Liver (tissue), 9 donors: Measurements from ENCODE around the gene AAGAB. TPM values are rescaled to one million over a fixed set of nuclear protein-coding genes. Genes with fewer than 3 reads are reported as not detected.

Source experiments
- DNase-seq: peaks from one replicate; pipeline ENCODE4 v3.0.0-alpha.2; 2017; ENCODE audit warnings: low spot score
- H3K27ac ChIP-seq, 2 donors: one replicate each; pipeline ENCODE4 v1.7.0; 2013; ENCODE audit warnings: inconsistent platforms in 2 of 2, low read length in 2 of 2, control low read depth in 1 of 2, low read depth in 1 of 2, mild to moderate bottlenecking in 1 of 2
- H3K27me3 ChIP-seq, 4 donors: one replicate each; pipeline versions ENCODE4 v1.6.1 to v1.7.0; 2013; ENCODE audit warnings: low read length in 3 of 4, inconsistent platforms in 1 of 4, mild to moderate bottlenecking in 1 of 4, moderate library complexity in 1 of 4; ENCODE audit not compliant: control insufficient read depth in 4 of 4, insufficient read depth in 4 of 4
- H3K36me3 ChIP-seq, 4 donors: one replicate each; pipeline versions ENCODE4 v1.6.1 to v1.7.0; 2013; ENCODE audit warnings: low read length in 3 of 4, mild to moderate bottlenecking in 3 of 4, low read depth in 1 of 4, moderate library complexity in 1 of 4; ENCODE audit not compliant: control insufficient read depth in 4 of 4, insufficient read depth in 3 of 4
- H3K4me1 ChIP-seq, 4 donors: one replicate each; pipeline versions ENCODE4 v1.6.1 to v1.7.0; 2013; ENCODE audit warnings: low read length in 3 of 4, mild to moderate bottlenecking in 3 of 4, moderate library complexity in 1 of 4; ENCODE audit not compliant: control insufficient read depth in 4 of 4, insufficient read depth in 4 of 4
- H3K4me3 ChIP-seq, 3 donors: one replicate each; pipeline versions ENCODE4 v1.6.1 to v1.7.0; 2013; ENCODE audit warnings: low read length in 3 of 3, control low read depth in 1 of 3, low read depth in 1 of 3, mild to moderate bottlenecking in 1 of 3
- H3K9ac ChIP-seq, 2 donors: one replicate each; pipeline ENCODE4 v1.7.0; 2013; ENCODE audit warnings: low read length in 2 of 2, mild to moderate bottlenecking in 2 of 2, moderate library complexity in 2 of 2, control low read depth in 1 of 2, low read depth in 1 of 2
- H3K9me3 ChIP-seq, 4 donors: one replicate each; pipeline versions ENCODE4 v1.6.1 to v1.7.0; 2013; ENCODE audit warnings: low read length in 3 of 4; ENCODE audit not compliant: control insufficient read depth in 4 of 4
- ATF3 ChIP-seq: IDR thresholded peaks from 2 replicates; pipeline ENCODE4 v1.6.1; 2016; ENCODE audit warnings: antibody characterized with exemption
- CTCF ChIP-seq: fragments of 150-350 bp; IDR thresholded peaks from 2 replicates; pipeline ENCODE4 v1.5.1; 2017; ENCODE audit warnings: improper control_type of control experiment, low read depth, low read length; ENCODE audit not compliant: missing input control
- EGR1 ChIP-seq, 2 donors: IDR thresholded peaks; 2 replicates each; pipeline ENCODE4 v1.6.1; 2016 to 2018; ENCODE audit warnings: antibody characterized with exemption in 2 of 2, low read depth in 2 of 2
- FOXA1 ChIP-seq: IDR thresholded peaks from 2 replicates; pipeline ENCODE4 v1.6.1; 2016; ENCODE audit warnings: antibody characterized with exemption
- FOXA2 ChIP-seq: IDR thresholded peaks from 2 replicates; pipeline ENCODE4 v1.6.1; 2016; ENCODE audit warnings: antibody characterized with exemption
- GABPA ChIP-seq, 2 donors: IDR thresholded peaks in 1 of 2; conservative IDR thresholded peaks in 1 of 2; 2 replicates each; pipeline ENCODE4 v1.6.1; 2016; ENCODE audit warnings: antibody characterized with exemption in 2 of 2, mild to moderate bottlenecking in 1 of 2, moderate library complexity in 1 of 2
- HNF4A ChIP-seq, 2 donors: conservative IDR thresholded peaks; 2 replicates each; pipeline ENCODE4 v1.6.1; 2016; ENCODE audit warnings: antibody characterized with exemption in 2 of 2, mild to moderate bottlenecking in 2 of 2
- HNF4G ChIP-seq: IDR thresholded peaks from 2 replicates; pipeline ENCODE4 v1.6.1; 2016; ENCODE audit warnings: antibody characterized with exemption
- JUND ChIP-seq, 2 donors: IDR thresholded peaks; 2 replicates each; pipeline ENCODE4 v1.6.1; 2016; ENCODE audit warnings: antibody characterized with exemption in 2 of 2
- MAX ChIP-seq: IDR thresholded peaks from 2 replicates; pipeline ENCODE4 v1.6.1; 2016; ENCODE audit warnings: antibody characterized with exemption
- NR2F2 ChIP-seq: IDR thresholded peaks from 2 replicates; pipeline ENCODE4 v1.6.1; 2016; ENCODE audit warnings: antibody characterized with exemption
- REST ChIP-seq: IDR thresholded peaks from 2 replicates; pipeline ENCODE4 v1.6.1; 2016; ENCODE audit warnings: antibody characterized with exemption, mild to moderate bottlenecking
- RXRA ChIP-seq, 2 donors: IDR thresholded peaks; 2 replicates each; pipeline ENCODE4 v1.6.1; 2017 to 2018; ENCODE audit warnings: antibody characterized with exemption in 2 of 2, mild to moderate bottlenecking in 1 of 2
- TAF1 ChIP-seq: conservative IDR thresholded peaks from 2 replicates; pipeline ENCODE4 v1.6.1; 2016; ENCODE audit warnings: antibody characterized with exemption, mild to moderate bottlenecking
- YY1 ChIP-seq: IDR thresholded peaks from 2 replicates; pipeline ENCODE4 v1.6.1; 2016; ENCODE audit warnings: antibody characterized with exemption, mild to moderate bottlenecking
- ZBTB33 ChIP-seq: IDR thresholded peaks from 2 replicates; pipeline ENCODE4 v1.6.1; 2016; ENCODE audit warnings: antibody characterized with exemption
- WGBS: extraction: QIAGEN DNeasy Blood & Tissue Kit; methylation state at CpG from one replicate; pipeline ENCODE4 v1.1.7; 2013; 5-methylcytosine and 5-hydroxymethylcytosine counted together
- polyA plus RNA-seq, 2 donors: library from polyadenylated mRNA; stranded (reverse) in 1 of 2; unstranded in 1 of 2; fragments of 200-250 nt in 1 of 2; fragments of >200 nt in 1 of 2; fragmentation: Nextera tagmentation in 1 of 2; extraction: Ambion mirVana in 1 of 2; gene quantifications; one replicate each; pipeline versions ENCODE4 v1.2.1 to v1.2.3, GENCODE V29; 2013 to 2015
- total RNA-seq, 2 donors: library from RNA; depleted of rRNA; stranded (reverse); fragments of >200 nt; gene quantifications; one replicate each; pipeline ENCODE4 v1.2.3, GENCODE V29; 2014
- donor health status: healthy.
- donor health status: healthy.
- donor health status: healthy.
- donor health status: healthy.
- donor health status: healthy.

AAGAB gene
- total and polyA plus RNA-seq, 4 donors: 3.6 to 22.3 (median 13.0) TPM

- Histone ChIP-seq H3K4me3 (no peak overlapping the region), H3K9ac (no peak overlapping the region), H3K27ac (no peak overlapping the region), H3K36me3 (no peaks in the 10 kb centered on the region), H3K27me3 (no peaks in the 10 kb centered on the region), H3K9me3 (no peaks in the 10 kb centered on the region), H3K4me1 (no peaks in the 10 kb centered on the region)
- TF ChIP-seq HNF4A (conservative IDR thresholded peaks at IDR 0.05): no peak
- no peak for TF ChIP-seq ATF3
- TF ChIP-seq JUND (IDR thresholded peaks at IDR 0.05): no peak
- no peak for TF ChIP-seq TAF1
- TF ChIP-seq REST: no peak
- TF ChIP-seq CTCF: no peak
- no peak for TF ChIP-seq YY1
- no peak for TF ChIP-seq FOXA2
- no peak for TF ChIP-seq EGR1 (IDR thresholded peaks at IDR 0.05; ENCODE audit: low read depth in 2 of 2)
- no peak for TF ChIP-seq GABPA (IDR thresholded peaks at IDR 0.05 in 1 of 2, conservative IDR thresholded peaks at IDR 0.05 in 1 of 2)
- TF ChIP-seq ZBTB33: no peak
- TF ChIP-seq FOXA1: no peak
- TF ChIP-seq MAX: no peak
- no peak for DNase-seq
- WGBS: 96% methylated on average over 1 of the region's 1 CpG
Observed at GRCh38 chr15:67281714-67282113, 27.3 kb upstream of the AAGAB start.

- Histone ChIP-seq H3K9ac (no peak overlapping the region), H3K27me3 (no peaks in the 10 kb centered on the region), H3K36me3 (no peaks in the 10 kb centered on the region), H3K4me3 (no peak overlapping the region), H3K4me1 (no peaks in the 10 kb centered on the region), H3K9me3 (no peaks in the 10 kb centered on the region), H3K27ac (no peak overlapping the region)
- DNase-seq: no peak
- TF ChIP-seq HNF4G (no peak), CTCF (no peak), ATF3 (no peak), MAX (no peak), RXRA (IDR thresholded peaks at IDR 0.05) (no peak), HNF4A (conservative IDR thresholded peaks at IDR 0.05) (no peak), GABPA (IDR thresholded peaks at IDR 0.05 in 1 of 2, conservative IDR thresholded peaks at IDR 0.05 in 1 of 2) (no peak), REST (no peak), FOXA2 (no peak), FOXA1 (no peak), NR2F2 (no peak), TAF1 (no peak)
- WGBS: 73% methylated on average over 2 of the region's 2 CpGs
Observed at GRCh38 chr15:67280217-67280616, 25.8 kb upstream of the AAGAB start.
